HG02885 (cell line): ENCODE data around the gene SLC26A9.
"Not testable (repeated sequence)": the region's sequence is repeated elsewhere in the genome, so short reads cannot be mapped to it uniquely, and the experiment has no call there.

Source experiments
- ATAC-seq: cut with Tn5 transposase; IDR thresholded peaks from one replicate; pipeline ENCODE4 v1.9.1; 2021; ENCODE audit warnings: mild to moderate bottlenecking; ENCODE audit not compliant: unreplicated experiment, poor library complexity

Gene SLC26A9

GRCh38 chr1:205905095-205905494, 38.2 kb downstream of the SLC26A9 start:
- not testable (repeated sequence) for ATAC-seq

DNA sequence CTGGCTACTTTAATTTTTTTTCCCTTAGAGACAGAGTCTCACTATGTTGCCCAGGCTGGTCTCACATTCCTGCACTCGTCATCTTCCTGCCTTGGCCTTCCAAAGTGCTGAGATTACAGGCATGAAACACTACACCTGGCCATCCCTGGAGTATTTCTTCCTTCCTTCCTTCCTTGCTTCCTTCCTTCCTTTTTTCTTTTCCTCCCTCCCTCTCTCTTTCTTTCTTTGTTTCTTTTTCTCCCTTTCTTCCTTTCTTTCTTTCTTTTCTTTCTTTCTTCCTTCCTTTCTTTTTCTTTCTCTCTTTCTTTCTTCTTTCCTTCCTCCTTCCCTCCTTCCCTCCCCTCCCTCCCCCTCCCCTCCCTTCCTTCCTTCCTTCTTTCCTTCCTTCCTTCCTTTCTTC, 46.9 kb downstream of the SLC26A9 start:
- no peak for ATAC-seq

DNA sequence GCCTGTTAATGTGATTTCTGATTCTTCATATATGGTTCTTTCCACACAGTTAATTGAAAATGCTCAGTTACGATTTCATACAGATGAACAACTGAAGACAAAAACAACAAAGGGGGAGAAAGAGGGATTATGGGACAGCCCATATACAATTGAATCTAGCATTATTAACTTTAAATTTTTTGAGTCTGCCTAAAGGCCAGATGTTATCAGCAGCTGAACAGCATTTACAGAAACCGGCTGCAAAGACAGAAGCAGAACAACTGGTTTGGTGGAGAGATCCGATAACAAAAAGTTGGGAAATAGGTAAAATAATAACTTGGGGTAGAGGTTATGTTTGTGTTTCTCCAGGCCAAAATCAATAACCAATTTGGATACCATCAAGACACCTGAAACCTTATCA, 49.1 kb downstream of the SLC26A9 start:
- not testable (repeated sequence) for ATAC-seq

- not testable (repeated sequence) for ATAC-seq
Observed at GRCh38 chr1:205892175-205892574, 51.1 kb downstream of the SLC26A9 start.

DNA sequence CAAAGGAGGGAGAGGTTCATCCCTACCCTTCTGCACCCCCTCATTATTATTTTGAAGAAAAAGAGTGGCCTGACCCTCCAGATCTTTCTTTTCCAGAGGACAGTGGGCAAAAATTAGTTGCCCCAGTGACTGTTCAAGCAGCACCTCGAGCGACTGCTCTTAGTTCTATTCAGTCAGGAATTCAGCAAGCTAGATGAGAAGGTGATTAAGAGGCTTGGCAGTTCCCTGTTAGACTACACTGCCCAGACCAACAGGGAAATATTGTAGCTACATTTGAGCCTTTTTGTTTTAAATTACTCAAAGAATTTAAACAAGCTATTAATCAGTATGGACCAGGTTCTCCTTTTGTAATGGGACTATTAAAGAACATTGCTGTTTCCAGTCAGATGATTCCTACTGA, 51.8 kb downstream of the SLC26A9 start:
- ATAC-seq, result not testable (repeated sequence)

GRCh38 chr1:205890631-205891030, 52.6 kb downstream of the SLC26A9 start:
- not testable (repeated sequence) for ATAC-seq

- ATAC-seq, result not testable (repeated sequence)
Observed at GRCh38 chr1:205889706-205890105, 53.5 kb downstream of the SLC26A9 start.

DNA sequence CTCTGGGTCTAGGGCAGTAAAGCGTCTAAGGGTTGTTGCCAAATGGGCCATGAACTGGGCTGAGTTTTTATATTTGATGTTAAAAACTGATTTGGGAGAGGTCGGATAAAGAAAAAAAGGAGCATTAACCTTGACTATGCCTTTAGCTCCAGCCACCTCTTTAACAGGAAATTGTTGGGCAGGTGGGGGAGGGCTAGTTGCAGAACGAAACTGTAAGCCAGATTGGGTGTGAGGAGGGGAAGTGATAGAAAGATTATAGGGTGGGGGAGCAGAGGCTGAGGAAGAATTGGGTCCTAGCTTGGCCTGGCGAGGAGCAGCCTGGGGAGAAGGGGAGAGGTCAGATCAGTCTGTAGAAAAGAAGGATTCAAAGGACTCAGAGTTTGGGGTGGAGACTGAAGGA, 54.2 kb downstream of the SLC26A9 start:
- ATAC-seq, result not testable (repeated sequence)

- no peak for ATAC-seq
Observed at GRCh38 chr1:205883792-205884191, 59.5 kb downstream of the SLC26A9 start.

DNA sequence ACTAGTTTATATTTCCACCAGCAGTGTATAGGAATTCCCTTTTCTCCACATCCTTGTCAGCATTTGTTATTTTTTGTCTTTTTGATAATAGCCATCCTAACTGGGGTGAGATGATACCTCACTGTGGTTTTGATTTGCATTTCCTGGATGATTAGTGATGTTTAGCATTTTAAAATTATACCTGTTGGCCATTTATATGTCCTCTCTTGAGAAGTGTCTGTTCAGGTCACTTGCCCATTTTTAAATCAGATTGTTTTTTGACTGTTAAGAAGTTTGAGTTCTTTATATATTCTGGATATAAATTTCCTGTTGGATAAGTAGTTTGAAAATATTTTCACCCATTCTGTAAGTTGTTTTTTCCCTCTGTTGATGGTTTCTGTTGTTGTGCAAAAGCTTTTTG, 62.3 kb downstream of the SLC26A9 start:
- ATAC-seq, result no peak

GRCh38 chr1:205879974-205880373, 63.3 kb downstream of the SLC26A9 start:
- ATAC-seq, result no peak

DNA sequence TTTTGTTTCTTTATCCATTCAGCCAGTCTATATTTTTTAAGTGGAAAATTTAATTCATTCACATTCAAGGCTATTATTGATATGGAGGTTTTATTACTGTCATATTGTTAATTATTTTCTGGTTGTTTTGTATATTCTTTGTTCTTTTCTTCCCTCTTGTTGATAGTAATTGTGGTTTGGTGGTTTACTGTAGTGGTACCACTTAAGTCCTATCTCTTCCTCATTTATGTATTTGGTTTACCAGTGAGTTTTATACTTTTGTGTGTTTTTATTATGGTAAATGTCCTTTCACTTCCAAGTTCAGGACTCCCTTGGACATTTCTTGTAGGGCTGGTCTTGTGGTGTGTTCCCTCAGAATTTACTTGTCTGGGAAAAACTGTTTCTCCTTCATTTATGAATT, 65.2 kb downstream of the SLC26A9 start:
- no peak for ATAC-seq

DNA sequence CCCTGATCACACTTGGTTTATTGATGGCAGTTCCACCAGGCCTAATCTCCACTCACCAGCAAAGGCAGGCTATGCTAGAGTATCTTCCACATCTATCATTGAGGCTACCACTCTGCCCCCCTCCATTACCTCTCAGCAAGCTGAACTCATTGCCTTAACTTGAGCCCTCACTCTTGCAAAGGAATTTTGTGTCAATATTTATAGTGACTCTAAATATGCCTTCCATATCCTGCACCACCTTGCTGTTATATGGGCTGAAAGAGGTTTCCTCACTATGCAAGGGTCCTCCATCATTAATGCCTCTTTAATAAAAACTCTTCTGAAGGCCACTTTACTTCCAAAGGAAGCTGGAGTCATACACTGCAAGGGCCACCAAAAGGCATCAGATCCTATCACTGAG, 70.1 kb downstream of the SLC26A9 start:
- ATAC-seq, result not testable (repeated sequence)

DNA sequence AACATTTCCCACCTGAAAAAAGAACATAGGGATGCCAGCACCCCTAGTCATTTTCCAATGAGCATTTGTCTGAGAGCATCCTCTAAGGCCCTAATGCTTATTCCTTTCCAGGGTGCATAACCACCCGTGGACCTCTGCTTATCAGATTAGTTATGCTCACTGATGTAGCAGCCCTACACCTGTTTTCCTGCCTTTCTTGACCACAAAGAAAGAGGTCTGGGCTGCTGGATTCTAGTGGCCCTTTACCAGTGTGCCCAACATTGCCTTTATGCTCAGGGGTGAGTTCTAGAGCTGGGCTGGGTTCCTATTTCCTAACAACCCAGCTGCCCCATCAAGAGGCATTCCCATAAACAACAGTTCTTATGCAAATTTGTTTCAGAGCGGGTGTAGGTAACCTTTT, 73.0 kb downstream of the SLC26A9 start:
- ATAC-seq, result no peak
